ENCODE data around the gene OSBPL6.

Gene OSBPL6

GRCh38 chr2:178448968-178449661 is 254.8 kb downstream of the OSBPL6 start:
- DNase-seq (ENCODE audit: low spot score), result no peak

GRCh38 chr2:178449700-178450523 is 255.6 kb downstream of the OSBPL6 start:
- DNase-seq (ENCODE audit: low spot score), result no peak

- DNase-seq (ENCODE audit: low spot score), result peak; percentile 73
These were observed 256.1 kb downstream of the OSBPL6 start for GRCh38 chr2:178450524-178450773.

- DNase-seq (ENCODE audit: low spot score), result peak; percentile 83
These were observed 256.6 kb downstream of the OSBPL6 start, which contains the start of the genes PJVK and PRKRA for GRCh38 chr2:178450774-178451525. Gene PJVK, plus strand, starts transcription at chr2:178451378. Its CDS starts 2,032 bp downstream, at chr2:178453410. Gene PRKRA, minus strand, starts transcription at chr2:178451175. Its CDS starts 145 bp downstream, at chr2:178451030.

- no peak for DNase-seq (ENCODE audit: low spot score)
These were observed 258.0 kb downstream of the OSBPL6 start for GRCh38 chr2:178452334-178452733.
